GM19099 (cell line): ENCODE measurements around the gene SLC25A17.

Experiments used
- POLR2A ChIP-seq: IDR thresholded peaks from 3 replicates; pipeline ENCODE4 v1.6.1; 2011; ENCODE audit warnings: low read depth; ENCODE audit not compliant: insufficient read length; ENCODE audit errors: extremely low read depth

The SLC25A17 gene, protein sequence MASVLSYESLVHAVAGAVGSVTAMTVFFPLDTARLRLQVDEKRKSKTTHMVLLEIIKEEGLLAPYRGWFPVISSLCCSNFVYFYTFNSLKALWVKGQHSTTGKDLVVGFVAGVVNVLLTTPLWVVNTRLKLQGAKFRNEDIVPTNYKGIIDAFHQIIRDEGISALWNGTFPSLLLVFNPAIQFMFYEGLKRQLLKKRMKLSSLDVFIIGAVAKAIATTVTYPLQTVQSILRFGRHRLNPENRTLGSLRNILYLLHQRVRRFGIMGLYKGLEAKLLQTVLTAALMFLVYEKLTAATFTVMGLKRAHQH

DNA sequence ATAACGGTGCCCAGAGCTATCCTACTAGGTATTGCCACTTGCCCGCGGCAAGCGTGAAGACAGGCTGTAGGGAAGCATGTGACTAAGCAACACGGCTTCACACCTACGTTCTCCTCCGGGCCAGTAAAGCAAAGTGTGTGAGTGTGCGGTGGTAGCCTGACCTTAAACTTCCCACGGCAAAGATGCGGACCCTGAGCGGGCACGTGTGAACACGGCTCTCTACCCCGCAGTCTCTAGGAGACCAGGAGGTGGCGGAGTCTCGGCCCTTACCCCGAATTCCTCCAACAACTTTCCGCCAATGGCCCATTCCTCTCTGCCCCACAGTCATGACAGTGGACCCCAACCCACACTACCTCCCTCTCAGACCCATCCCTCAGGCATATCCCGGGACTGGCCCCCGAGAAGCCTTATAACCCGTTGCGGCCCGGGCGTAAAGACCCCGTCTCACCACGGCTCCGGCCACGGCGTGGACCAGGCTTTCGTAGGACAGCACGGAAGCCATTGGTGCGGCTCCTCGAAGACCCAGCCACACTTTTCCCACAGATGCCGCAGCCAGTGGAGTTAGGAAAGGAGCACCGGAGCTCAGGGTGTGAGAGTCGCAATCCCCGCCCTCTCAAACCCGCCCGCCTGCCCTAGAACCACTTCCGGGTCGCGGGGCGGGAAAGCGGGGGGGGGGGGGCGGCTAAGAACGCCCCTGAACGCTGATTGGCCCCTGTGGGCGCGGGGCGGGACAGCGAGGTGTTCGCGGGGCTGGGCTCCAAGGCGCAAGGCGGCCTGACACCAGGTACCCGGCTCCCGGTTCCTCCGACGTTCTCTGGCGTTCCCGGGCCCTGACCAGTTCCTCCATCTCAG, at the start of gene SLC25A17:
TSS of gene SLC25A17 (minus strand) at position 600 of the 852 bp plus-strand sequence. CDS start at position 502, 98 bp downstream.
- TF ChIP-seq POLR2A, result peak; percentile 84

DNA sequence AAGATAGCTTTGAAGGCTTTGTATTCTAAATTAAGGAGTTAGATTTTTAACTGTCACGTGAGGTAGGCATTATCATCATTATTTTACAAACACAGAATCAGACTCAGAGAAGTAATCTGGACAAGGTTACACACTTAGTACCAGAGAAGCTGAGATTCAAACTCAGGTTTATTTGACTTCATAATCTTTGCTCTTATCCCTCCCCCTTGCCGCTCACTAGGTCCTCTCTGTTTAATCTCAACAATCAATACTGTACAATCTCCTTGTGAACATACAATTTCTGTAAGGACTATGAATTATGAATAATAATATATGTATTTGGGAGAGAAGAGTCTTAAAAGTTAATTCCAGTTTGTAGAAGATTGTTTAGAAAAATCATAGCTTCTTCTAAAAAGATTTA, 48.0 kb upstream of the SLC25A17 start:
- TF ChIP-seq POLR2A, result no peak

GRCh38 chr22:40862537-40862936, 43.4 kb upstream of the SLC25A17 start:
- no peak for TF ChIP-seq POLR2A

DNA sequence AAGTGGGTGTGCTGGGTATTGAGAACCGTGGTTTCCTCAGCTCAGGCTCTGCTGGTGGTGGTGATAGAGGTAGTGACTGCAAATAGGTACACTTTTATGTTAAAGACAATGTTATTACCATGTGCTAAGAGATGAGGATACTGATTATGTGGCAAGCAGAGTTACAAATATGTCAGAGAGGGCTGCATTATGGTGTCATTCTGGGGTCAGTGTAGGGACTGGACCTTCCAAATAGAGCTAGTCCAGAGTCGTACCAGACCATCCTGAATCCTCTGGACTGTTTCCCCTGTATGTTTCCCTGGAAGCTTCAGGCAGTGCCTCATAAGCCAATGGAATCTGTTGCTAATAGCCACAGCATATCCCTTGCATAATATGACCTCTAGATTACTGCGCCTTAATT, 42.9 kb upstream of the SLC25A17 start, which contains the start of gene DNAJB7:
TSS of gene DNAJB7 (minus strand) at position 101 of the 400 bp plus-strand sequence. CDS start 119 bp downstream, outside the sequence.
- TF ChIP-seq POLR2A, result no peak

DNA sequence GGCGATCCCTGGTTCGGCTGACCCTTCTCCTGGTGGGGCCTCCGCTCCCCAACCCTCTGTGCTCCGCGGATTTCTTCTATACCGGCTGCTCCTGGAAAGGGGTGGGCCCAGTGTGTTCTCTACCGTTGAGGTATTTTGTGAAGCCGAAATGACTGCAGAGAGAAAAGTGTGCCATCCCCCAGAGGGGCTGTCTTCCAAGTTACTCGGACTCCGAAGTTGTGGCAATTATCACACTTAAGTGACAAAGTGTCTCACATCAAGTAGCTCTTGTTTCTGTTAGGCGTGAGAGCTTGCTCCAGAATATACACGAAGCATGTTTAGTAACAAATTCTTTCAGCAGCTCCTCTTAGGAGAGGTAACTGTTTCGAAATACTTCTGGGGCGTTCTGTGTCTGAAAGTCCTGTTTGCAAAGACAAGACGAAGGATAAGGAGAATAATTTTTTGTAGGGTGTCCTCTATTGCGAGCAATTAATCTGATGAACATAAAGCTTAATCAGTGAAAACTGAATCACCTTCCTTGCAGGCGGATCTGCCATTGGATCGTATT, 38.2 kb upstream of the SLC25A17 start:
- no peak for TF ChIP-seq POLR2A

- peak; percentile 74 for TF ChIP-seq POLR2A
Measured at GRCh38 chr22:40856513-40857308, 37.6 kb upstream of the SLC25A17 start, which contains the start of the genes ST13 and XPNPEP3. Gene ST13 (minus strand): TSS chr22:40856639. CDS start chr22:40856540, 99 bp downstream. Gene XPNPEP3 (plus strand): TSS chr22:40857148. CDS start chr22:40857182, 34 bp downstream.

DNA sequence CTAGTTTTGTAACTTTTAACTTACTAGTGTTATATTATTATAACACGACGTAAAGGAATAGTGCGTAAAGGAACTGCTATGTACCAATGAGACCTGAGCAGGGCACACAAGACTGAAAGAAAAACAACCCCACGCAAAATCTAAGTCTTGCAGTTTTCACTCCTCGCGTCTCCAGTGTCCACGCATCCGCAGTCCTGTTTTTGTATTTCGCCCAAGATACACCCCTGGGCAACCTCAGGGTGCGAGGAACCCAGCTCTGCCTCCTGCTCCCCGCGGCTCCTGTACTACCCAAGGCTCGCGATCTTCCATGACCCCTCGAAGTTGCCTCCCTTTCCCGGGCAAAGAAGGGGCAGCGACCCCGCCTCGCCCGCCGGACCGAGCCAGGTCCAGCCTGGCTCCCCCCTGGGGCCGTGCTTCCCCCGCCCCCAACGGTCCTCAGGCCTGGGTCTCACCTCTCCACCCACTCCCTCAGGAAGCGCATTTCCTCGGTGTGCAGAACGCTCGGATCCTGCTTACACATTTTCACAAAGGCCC, 36.9 kb upstream of the SLC25A17 start:
- TF ChIP-seq POLR2A, result no peak

GRCh38 chr22:40855071-40855978, 36.2 kb upstream of the SLC25A17 start:
- no peak for TF ChIP-seq POLR2A

DNA sequence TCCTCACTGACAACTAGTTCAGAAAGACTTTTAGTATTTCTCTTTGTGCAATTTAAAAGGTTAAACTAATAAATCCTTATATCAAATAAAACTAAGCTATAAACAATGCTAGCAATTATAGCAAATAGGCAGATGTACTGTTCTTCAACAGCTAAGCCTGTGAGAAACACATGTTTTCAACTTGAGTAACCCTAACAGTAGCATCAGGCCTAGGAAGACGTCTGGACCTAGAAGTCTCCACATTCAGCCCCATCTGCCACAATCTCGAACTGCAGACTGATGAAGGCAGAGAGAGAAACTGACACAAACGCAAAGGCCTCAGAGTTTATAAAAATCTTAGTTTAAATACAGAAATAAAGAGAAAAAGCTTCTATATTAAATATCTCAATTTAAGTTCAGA, 34.8 kb upstream of the SLC25A17 start:
- no peak for TF ChIP-seq POLR2A

GRCh38 chr22:40853333-40853732, 34.2 kb upstream of the SLC25A17 start:
- TF ChIP-seq POLR2A, result no peak

- TF ChIP-seq POLR2A, result no peak
Measured at GRCh38 chr22:40844951-40845350, 25.8 kb upstream of the SLC25A17 start.

- no peak for TF ChIP-seq POLR2A
Measured at GRCh38 chr22:40838486-40838885, 19.3 kb upstream of the SLC25A17 start.

- TF ChIP-seq POLR2A, result no peak
Measured at GRCh38 chr22:40834619-40835018, 15.5 kb upstream of the SLC25A17 start.
